ENCODE results near the gene HIRA.

DNA sequence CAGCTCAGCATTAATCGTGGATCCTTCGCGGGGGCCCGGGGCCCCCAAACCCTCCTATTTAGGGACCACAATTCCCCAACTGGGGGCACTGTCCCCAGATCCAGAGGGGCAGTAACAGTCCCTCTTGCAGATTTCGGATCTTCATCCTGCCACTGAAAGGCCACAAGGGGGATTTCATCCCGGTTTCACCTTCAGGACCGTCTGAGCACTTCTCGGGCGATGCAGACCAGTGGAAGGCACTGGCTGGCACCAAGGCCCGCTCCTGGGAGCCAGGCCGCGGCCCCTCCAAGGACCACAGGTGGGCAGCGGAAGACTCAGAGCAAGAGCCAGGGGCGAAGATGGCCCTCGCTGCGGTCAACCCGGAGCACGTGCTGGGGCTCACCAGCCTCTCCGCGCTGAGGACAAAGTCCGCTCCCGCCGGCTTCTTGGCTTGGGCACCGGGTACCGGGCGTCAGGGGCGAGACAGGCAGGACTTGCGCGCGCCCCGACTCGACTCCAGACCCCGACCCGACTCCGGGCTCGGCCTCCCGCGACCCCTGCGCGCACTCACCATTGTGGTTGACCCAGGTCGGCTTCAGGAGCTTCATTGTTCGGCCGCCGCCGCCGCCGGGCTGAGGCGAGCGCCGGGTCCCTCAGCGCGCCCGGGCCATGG lies 517 bp downstream of the HIRA start:
- TF ChIP-seq, protein P1, sequence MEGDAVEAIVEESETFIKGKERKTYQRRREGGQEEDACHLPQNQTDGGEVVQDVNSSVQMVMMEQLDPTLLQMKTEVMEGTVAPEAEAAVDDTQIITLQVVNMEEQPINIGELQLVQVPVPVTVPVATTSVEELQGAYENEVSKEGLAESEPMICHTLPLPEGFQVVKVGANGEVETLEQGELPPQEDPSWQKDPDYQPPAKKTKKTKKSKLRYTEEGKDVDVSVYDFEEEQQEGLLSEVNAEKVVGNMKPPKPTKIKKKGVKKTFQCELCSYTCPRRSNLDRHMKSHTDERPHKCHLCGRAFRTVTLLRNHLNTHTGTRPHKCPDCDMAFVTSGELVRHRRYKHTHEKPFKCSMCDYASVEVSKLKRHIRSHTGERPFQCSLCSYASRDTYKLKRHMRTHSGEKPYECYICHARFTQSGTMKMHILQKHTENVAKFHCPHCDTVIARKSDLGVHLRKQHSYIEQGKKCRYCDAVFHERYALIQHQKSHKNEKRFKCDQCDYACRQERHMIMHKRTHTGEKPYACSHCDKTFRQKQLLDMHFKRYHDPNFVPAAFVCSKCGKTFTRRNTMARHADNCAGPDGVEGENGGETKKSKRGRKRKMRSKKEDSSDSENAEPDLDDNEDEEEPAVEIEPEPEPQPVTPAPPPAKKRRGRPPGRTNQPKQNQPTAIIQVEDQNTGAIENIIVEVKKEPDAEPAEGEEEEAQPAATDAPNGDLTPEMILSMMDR (IDR thresholded peaks at IDR 0.05; ENCODE audit: insufficient read depth, low read length, poor library complexity, severe bottlenecking), result no peak
- no peak for TF ChIP-seq EZH2phosphoT487 (conservative IDR thresholded peaks at IDR 0.05; ENCODE audit: low read length)
